ENCODE measurements around the gene TSPEAR.

GRCh38 chr21:44706706-44707581, 4.4 kb downstream of the TSPEAR start:
- TF ChIP-seq TEAD4 (CRISPR knock-in tag; IDR thresholded peaks at IDR 0.05): no peak
- TF ChIP-seq NFE2L1 (CRISPR knock-in tag; IDR thresholded peaks at IDR 0.05): no peak
- no peak for TF ChIP-seq STAT6 (CRISPR knock-in tag; conservative IDR thresholded peaks at IDR 0.05; ENCODE audit: low read depth)
